ENCODE measurements around the gene KREMEN2. TPM values are rescaled to one million over a fixed set of nuclear protein-coding genes. Genes with fewer than 3 reads are reported as not detected.

KREMEN2 gene
- total and polyA plus RNA-seq, 4 donors: not detected

DNA sequence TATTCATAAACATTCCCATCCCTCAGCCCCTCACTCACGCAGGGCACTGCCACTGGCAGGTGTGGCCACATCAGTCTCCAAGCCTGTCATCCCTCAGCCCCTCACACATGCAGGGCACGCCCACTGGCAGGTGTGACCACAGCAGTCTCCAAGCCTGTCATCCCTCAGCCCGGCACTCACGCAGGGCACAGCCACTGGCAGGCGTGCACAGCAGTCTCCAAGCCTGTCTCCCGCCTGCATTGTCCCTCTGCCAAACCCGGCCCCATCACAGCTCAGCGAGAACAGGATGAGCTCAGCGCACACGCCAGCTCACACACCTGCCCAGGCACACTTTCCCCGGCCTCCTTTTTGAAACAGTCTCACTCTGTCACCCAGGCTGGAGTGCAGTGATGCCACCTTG, 11.4 kb upstream of the KREMEN2 start:
- no peak overlapping the region for H3K27ac ChIP-seq (ENCODE audit: low read depth in 1 of 2, low read length in 2 of 2)
- H3K36me3 ChIP-seq (ENCODE audit: control insufficient read depth in 4 of 4, insufficient read depth in 3 of 4, low read depth in 1 of 4, low read length in 3 of 4): peaks cover 0 to 10% (median 0%) of the 10 kb centered on the region in 4 donors
- H3K4me1 ChIP-seq (ENCODE audit: control insufficient read depth in 4 of 4, insufficient read depth in 4 of 4, low read length in 3 of 4): no peaks in the 10 kb centered on the region
- H3K27me3 ChIP-seq (ENCODE audit: control insufficient read depth in 4 of 4, insufficient read depth in 4 of 4, low read length in 3 of 4): peaks cover 0 to 2% (median 0%) of the 10 kb centered on the region in 4 donors
- H3K9ac ChIP-seq (ENCODE audit: low read depth in 1 of 2, low read length in 2 of 2): no peak overlapping the region
- DNase-seq (ENCODE audit: low spot score): no peak
- H3K4me3 ChIP-seq (ENCODE audit: low read depth in 1 of 3, low read length in 3 of 3): no peak overlapping the region
- TF ChIP-seq, protein P1, sequence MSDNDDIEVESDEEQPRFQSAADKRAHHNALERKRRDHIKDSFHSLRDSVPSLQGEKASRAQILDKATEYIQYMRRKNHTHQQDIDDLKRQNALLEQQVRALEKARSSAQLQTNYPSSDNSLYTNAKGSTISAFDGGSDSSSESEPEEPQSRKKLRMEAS (IDR thresholded peaks at IDR 0.05): no peak
- TF ChIP-seq RAD21 (IDR thresholded peaks at IDR 0.05): no peak
- no peak for TF ChIP-seq SP1 (IDR thresholded peaks at IDR 0.05)
- no peak for TF ChIP-seq NR2F2 (IDR thresholded peaks at IDR 0.05)
- no peak for TF ChIP-seq GABPA (IDR thresholded peaks at IDR 0.05 in 1 of 2, conservative IDR thresholded peaks at IDR 0.05 in 1 of 2)
- no peak for TF ChIP-seq EGR1 (IDR thresholded peaks at IDR 0.05; ENCODE audit: low read depth in 2 of 2)
- TF ChIP-seq, protein P2, sequence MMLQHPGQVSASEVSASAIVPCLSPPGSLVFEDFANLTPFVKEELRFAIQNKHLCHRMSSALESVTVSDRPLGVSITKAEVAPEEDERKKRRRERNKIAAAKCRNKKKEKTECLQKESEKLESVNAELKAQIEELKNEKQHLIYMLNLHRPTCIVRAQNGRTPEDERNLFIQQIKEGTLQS (IDR thresholded peaks at IDR 0.05): no peak
- no peak for TF ChIP-seq FOXA2 (IDR thresholded peaks at IDR 0.05)
- TF ChIP-seq RXRA (IDR thresholded peaks at IDR 0.05): no peak
- TF ChIP-seq, protein P3, sequence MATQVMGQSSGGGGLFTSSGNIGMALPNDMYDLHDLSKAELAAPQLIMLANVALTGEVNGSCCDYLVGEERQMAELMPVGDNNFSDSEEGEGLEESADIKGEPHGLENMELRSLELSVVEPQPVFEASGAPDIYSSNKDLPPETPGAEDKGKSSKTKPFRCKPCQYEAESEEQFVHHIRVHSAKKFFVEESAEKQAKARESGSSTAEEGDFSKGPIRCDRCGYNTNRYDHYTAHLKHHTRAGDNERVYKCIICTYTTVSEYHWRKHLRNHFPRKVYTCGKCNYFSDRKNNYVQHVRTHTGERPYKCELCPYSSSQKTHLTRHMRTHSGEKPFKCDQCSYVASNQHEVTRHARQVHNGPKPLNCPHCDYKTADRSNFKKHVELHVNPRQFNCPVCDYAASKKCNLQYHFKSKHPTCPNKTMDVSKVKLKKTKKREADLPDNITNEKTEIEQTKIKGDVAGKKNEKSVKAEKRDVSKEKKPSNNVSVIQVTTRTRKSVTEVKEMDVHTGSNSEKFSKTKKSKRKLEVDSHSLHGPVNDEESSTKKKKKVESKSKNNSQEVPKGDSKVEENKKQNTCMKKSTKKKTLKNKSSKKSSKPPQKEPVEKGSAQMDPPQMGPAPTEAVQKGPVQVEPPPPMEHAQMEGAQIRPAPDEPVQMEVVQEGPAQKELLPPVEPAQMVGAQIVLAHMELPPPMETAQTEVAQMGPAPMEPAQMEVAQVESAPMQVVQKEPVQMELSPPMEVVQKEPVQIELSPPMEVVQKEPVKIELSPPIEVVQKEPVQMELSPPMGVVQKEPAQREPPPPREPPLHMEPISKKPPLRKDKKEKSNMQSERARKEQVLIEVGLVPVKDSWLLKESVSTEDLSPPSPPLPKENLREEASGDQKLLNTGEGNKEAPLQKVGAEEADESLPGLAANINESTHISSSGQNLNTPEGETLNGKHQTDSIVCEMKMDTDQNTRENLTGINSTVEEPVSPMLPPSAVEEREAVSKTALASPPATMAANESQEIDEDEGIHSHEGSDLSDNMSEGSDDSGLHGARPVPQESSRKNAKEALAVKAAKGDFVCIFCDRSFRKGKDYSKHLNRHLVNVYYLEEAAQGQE (IDR thresholded peaks at IDR 0.05): no peak
- no peak for TF ChIP-seq JUND (IDR thresholded peaks at IDR 0.05)
- no peak for TF ChIP-seq YY1 (IDR thresholded peaks at IDR 0.05)
- WGBS: 63% methylated on average over 11 of the region's 11 CpGs
- no peaks in the 10 kb centered on the region for H3K9me3 ChIP-seq (ENCODE audit: control insufficient read depth in 4 of 4, low read length in 3 of 4)

DNA sequence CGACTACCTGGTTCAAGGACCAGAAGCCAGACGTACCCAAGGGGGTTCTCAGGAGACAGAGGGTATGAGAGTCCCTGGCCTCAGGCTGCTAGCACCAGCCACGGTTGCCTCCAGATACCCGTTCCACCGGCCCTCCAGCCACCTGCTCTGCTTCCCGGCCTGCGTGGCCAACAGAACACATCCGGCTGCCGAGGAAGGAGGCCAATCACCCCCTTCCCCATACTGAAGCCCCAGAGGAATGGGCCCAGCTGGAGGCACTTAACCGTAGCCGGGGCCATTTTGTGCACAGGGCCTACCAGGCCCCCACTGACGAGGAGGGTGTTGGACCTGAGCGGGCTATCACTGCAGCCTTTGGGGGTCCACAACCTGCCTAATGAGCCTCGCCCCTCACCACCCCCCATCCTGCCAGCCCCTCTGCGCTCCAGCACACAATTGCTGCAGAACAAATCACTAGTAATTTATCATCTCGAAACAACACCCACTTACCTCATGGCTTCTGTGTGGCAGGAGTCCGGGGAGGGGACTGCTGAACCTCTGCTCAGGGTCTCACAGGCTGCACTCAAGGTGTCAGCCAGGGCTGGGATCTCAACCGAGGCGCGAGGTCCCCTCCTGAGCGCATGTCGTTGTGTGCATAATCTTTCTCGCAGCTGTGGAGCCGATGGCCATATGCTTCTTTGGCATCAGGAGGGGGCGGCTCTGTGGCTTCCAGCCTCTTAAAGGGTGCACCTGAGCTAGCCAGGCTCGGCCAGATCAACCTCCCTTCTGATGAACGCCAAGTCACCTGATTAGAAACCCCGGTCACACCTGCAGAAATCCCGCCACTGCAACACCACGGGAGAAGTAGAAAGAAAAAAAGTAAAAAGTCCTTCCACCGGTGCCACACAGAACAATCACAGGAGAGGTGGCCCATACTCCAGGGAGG, 10.1 kb upstream of the KREMEN2 start:
- H3K4me3 ChIP-seq (ENCODE audit: low read depth in 1 of 3, low read length in 3 of 3): no peak overlapping the region
- no peak overlapping the region for H3K9ac ChIP-seq (ENCODE audit: low read depth in 1 of 2, low read length in 2 of 2)
- no peak overlapping the region for H3K27ac ChIP-seq (ENCODE audit: low read depth in 1 of 2, low read length in 2 of 2)
- H3K4me1 ChIP-seq (ENCODE audit: control insufficient read depth in 4 of 4, insufficient read depth in 4 of 4, low read length in 3 of 4): no peaks in the 10 kb centered on the region
- TF ChIP-seq NR2F2 (IDR thresholded peaks at IDR 0.05): no peak
- TF ChIP-seq FOXA1 (IDR thresholded peaks at IDR 0.05): no peak
- TF ChIP-seq, protein P3 (IDR thresholded peaks at IDR 0.05): no peak
- TF ChIP-seq, protein P4, sequence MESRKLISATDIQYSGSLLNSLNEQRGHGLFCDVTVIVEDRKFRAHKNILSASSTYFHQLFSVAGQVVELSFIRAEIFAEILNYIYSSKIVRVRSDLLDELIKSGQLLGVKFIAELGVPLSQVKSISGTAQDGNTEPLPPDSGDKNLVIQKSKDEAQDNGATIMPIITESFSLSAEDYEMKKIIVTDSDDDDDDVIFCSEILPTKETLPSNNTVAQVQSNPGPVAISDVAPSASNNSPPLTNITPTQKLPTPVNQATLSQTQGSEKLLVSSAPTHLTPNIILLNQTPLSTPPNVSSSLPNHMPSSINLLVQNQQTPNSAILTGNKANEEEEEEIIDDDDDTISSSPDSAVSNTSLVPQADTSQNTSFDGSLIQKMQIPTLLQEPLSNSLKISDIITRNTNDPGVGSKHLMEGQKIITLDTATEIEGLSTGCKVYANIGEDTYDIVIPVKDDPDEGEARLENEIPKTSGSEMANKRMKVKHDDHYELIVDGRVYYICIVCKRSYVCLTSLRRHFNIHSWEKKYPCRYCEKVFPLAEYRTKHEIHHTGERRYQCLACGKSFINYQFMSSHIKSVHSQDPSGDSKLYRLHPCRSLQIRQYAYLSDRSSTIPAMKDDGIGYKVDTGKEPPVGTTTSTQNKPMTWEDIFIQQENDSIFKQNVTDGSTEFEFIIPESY (IDR thresholded peaks at IDR 0.05): no peak
- TF ChIP-seq, protein P5, sequence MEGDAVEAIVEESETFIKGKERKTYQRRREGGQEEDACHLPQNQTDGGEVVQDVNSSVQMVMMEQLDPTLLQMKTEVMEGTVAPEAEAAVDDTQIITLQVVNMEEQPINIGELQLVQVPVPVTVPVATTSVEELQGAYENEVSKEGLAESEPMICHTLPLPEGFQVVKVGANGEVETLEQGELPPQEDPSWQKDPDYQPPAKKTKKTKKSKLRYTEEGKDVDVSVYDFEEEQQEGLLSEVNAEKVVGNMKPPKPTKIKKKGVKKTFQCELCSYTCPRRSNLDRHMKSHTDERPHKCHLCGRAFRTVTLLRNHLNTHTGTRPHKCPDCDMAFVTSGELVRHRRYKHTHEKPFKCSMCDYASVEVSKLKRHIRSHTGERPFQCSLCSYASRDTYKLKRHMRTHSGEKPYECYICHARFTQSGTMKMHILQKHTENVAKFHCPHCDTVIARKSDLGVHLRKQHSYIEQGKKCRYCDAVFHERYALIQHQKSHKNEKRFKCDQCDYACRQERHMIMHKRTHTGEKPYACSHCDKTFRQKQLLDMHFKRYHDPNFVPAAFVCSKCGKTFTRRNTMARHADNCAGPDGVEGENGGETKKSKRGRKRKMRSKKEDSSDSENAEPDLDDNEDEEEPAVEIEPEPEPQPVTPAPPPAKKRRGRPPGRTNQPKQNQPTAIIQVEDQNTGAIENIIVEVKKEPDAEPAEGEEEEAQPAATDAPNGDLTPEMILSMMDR (IDR thresholded peaks at IDR 0.05; ENCODE audit: low read depth, low read length, missing input control): no peak
- TF ChIP-seq FOXA2 (IDR thresholded peaks at IDR 0.05): no peak
- TF ChIP-seq HNF4A (conservative IDR thresholded peaks at IDR 0.05): no peak
- TF ChIP-seq HNF4G (IDR thresholded peaks at IDR 0.05): no peak
- TF ChIP-seq SP1 (IDR thresholded peaks at IDR 0.05): no peak
- TF ChIP-seq JUND (IDR thresholded peaks at IDR 0.05): no peak
- TF ChIP-seq, protein P2 (IDR thresholded peaks at IDR 0.05): no peak
- TF ChIP-seq TAF1 (conservative IDR thresholded peaks at IDR 0.05): no peak
- DNase-seq (ENCODE audit: low spot score): no peak
- peaks cover 0 to 2% (median 0%) of the 10 kb centered on the region in 4 donors for H3K27me3 ChIP-seq (ENCODE audit: control insufficient read depth in 4 of 4, insufficient read depth in 4 of 4, low read length in 3 of 4)
- 56% methylated on average over 31 of the region's 31 CpGs for WGBS
- H3K9me3 ChIP-seq (ENCODE audit: control insufficient read depth in 4 of 4, low read length in 3 of 4): no peaks in the 10 kb centered on the region
- H3K36me3 ChIP-seq (ENCODE audit: control insufficient read depth in 4 of 4, insufficient read depth in 3 of 4, low read depth in 1 of 4, low read length in 3 of 4): peaks cover 0 to 7% (median 0%) of the 10 kb centered on the region in 4 donors
